HG03457 (cell line): ENCODE data around the gene SDF2L1.
"Not testable (repeated sequence)": the region's sequence is repeated elsewhere in the genome, so short reads cannot be mapped to it uniquely, and the experiment has no call there.

Experiments
- ATAC-seq: cut with Tn5 transposase; IDR thresholded peaks from one replicate; pipeline ENCODE4 v1.9.1; 2021; ENCODE audit warnings: moderate number of reproducible peaks; ENCODE audit not compliant: unreplicated experiment

SDF2L1 gene

GRCh38 chr22:21686193-21686608, 44.1 kb downstream of the SDF2L1 start:
- ATAC-seq = no peak

- ATAC-seq = no peak
Measured at GRCh38 chr22:21686634-21687393, 44.7 kb downstream of the SDF2L1 start.

GRCh38 chr22:21687685-21688259, 45.7 kb downstream of the SDF2L1 start:
- no peak for ATAC-seq

GRCh38 chr22:21688341-21688705, 46.2 kb downstream of the SDF2L1 start:
- ATAC-seq = no peak

GRCh38 chr22:21688706-21689381, 46.7 kb downstream of the SDF2L1 start:
- ATAC-seq = no peak

- ATAC-seq = no peak
Measured at GRCh38 chr22:21690401-21690801, 48.3 kb downstream of the SDF2L1 start.

GRCh38 chr22:21691816-21692215, 49.7 kb downstream of the SDF2L1 start:
- ATAC-seq = no peak

GRCh38 chr22:21692856-21693255, 50.8 kb downstream of the SDF2L1 start:
- not testable (repeated sequence) for ATAC-seq

GRCh38 chr22:21693333-21693998, 51.4 kb downstream of the SDF2L1 start:
- ATAC-seq = no peak
